IPS-11a (cell line): Measurements from ENCODE around the gene RSPH4A.
"Not testable (repeated sequence)": the region's sequence is repeated elsewhere in the genome, so short reads cannot be mapped to it uniquely, and the experiment has no call there.

Experiments
- H3K4me3 ChIP-seq: one replicate; pipeline ENCODE4 v1.5.1; 2013; ENCODE audit warnings: low read depth, low read length, control low read depth

RSPH4A gene

GRCh38 chr6:116625872-116626271, 9.6 kb downstream of the RSPH4A start:
- no peak overlapping the region for H3K4me3 ChIP-seq

GRCh38 chr6:116629563-116629981, 13.3 kb downstream of the RSPH4A start:
- no peak overlapping the region for H3K4me3 ChIP-seq

- H3K4me3 ChIP-seq = no peak overlapping the region
Measured at GRCh38 chr6:116631379-116631990, 15.2 kb downstream of the RSPH4A start.

GRCh38 chr6:116633685-116634084, 17.4 kb downstream of the RSPH4A start:
- no peak overlapping the region for H3K4me3 ChIP-seq

GRCh38 chr6:116648156-116648555, 31.9 kb downstream of the RSPH4A start:
- H3K4me3 ChIP-seq = no peak overlapping the region

- no peak overlapping the region for H3K4me3 ChIP-seq
Measured at GRCh38 chr6:116649129-116649528, 32.9 kb downstream of the RSPH4A start.

GRCh38 chr6:116651916-116652315, 35.6 kb downstream of the RSPH4A start:
- no peak overlapping the region for H3K4me3 ChIP-seq

GRCh38 chr6:116661594-116661993, 45.3 kb downstream of the RSPH4A start:
- H3K4me3 ChIP-seq = no peak overlapping the region

- H3K4me3 ChIP-seq = no peak overlapping the region
Measured at GRCh38 chr6:116662202-116662601, 45.9 kb downstream of the RSPH4A start.

- no peak overlapping the region for H3K4me3 ChIP-seq
Measured at GRCh38 chr6:116663308-116663707, 47.0 kb downstream of the RSPH4A start.

- not testable (repeated sequence) for H3K4me3 ChIP-seq
Measured at GRCh38 chr6:116664169-116664568, 47.9 kb downstream of the RSPH4A start.

GRCh38 chr6:116665464-116665863, 49.2 kb downstream of the RSPH4A start:
- no peak overlapping the region for H3K4me3 ChIP-seq

GRCh38 chr6:116666869-116667268, 50.6 kb downstream of the RSPH4A start:
- no peak overlapping the region for H3K4me3 ChIP-seq

- H3K4me3 ChIP-seq = peak overlapping the region; percentile 98
Measured at GRCh38 chr6:116667623-116668022, 51.3 kb downstream of the RSPH4A start.

GRCh38 chr6:116672306-116672705, 56.0 kb downstream of the RSPH4A start:
- no peak overlapping the region for H3K4me3 ChIP-seq

GRCh38 chr6:116676021-116676420, 59.7 kb downstream of the RSPH4A start:
- no peak overlapping the region for H3K4me3 ChIP-seq

- H3K4me3 ChIP-seq = peak within 1 kb of the TSS; percentile 94
Measured at GRCh38 chr6:116680880-116681672, 64.8 kb downstream of the RSPH4A start, which contains the start of gene KPNA5. Gene KPNA5, plus strand, starts transcription at chr6:116681211. Its CDS starts 124 bp downstream, at chr6:116681335.

- peak overlapping the region; percentile 14 for H3K4me3 ChIP-seq
Measured at GRCh38 chr6:116682334-116682712, 66.0 kb downstream of the RSPH4A start.
